Ammon's horn (tissue), 1 donor: ENCODE data around the gene HNRNPA1.
A peak's percentile ranks its signal among the peaks of the same experiment; 100 is the strongest.
"Not testable (repeated sequence)": the region's sequence is repeated elsewhere in the genome, so short reads cannot be mapped to it uniquely, and the experiment has no call there.

ENCODE experiments used
- DNase-seq: peaks from one replicate; pipeline ENCODE4 v3.0.0-alpha.2; 2016; ENCODE audit warnings: low spot score

The HNRNPA1 gene

GRCh38 chr12:54276368-54276767 lies 4.2 kb upstream of the HNRNPA1 start:
- DNase-seq = no peak

DNA sequence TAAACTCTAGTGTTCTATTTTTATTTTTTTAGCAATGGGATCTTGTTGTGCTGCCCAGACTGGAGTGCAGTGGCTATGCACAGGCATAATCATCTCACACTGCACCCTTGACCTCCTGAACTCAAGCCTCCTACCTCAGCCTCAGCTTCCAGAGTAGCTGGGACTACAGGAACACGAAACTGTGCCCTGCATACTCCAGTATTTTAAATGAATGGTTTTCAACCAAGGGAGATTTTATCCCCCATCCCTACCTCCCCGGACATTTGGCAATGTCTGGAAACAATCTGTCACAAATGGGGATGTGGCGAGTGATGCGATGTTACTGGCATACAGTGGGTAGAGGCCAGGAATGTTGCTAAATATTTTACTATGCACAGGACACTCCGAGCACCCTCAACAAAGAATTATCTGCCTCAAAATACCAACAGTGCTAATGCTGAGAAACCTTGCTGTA lies 2.7 kb upstream of the HNRNPA1 start:
- DNase-seq = no peak

GRCh38 chr12:54279227-54279631 lies 1.3 kb upstream of the HNRNPA1 start:
- no peak for DNase-seq

DNA sequence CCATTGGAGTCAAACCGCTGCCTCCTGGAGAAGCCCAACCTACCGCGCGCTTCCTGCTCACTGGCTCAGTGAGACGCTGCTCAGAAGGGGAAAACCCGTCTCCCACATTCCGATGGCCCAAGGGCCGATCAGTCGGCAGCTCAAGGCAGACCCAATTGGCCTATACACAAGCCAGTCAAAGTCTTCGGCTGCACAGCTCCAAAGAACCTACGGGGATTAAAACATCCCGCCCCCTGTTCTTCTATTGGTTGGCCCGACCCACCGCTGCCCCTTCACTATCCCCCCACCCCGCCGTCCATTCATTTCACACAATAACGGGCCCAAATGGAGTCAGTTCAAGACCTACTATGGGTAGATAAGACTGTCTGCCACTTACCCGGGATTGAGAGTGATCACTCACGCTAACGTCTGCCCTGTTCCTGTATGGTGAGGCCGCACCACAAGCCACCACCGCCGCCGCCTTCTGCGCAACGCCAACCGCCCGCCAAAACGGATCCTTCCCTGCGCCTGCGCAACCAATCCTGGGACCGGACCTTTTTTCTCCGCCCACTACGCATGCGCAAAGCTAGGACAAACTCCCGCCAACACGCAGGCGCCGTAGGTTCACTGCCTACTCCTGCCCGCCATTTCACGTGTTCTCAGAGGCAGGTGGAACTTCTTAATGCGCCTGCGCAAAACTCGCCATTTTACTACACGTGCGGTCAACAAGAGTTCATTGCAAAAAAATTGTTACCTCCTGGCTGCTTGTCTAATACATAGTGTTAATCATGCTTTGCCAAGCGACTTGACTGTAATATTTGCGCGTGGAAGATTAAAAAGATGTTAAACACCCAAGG lies 676 bp upstream of the HNRNPA1 start, which contains the start of gene CBX5:
TSS of gene CBX5 (minus strand) at position 491 of the 836 bp plus-strand sequence. CDS start 22,472 bp downstream, outside the sequence.
- peak; percentile 100 for DNase-seq

DNA sequence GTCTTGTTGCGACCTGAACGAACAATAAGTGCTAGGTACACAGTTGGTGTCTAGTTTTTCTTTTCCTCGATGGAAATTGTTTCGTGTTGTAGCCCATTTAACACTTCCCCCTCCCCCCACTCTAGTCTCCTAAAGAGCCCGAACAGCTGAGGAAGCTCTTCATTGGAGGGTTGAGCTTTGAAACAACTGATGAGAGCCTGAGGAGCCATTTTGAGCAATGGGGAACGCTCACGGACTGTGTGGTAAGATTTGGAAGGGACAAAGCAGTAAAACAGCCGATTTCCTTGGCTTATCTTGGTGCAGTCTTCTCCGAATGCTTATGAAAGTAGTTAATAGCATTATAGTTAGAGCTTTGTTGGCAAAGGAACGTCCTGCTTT lies 724 bp downstream of the HNRNPA1 start:
- DNase-seq = not testable (repeated sequence)

- not testable (repeated sequence) for DNase-seq
Measured at GRCh38 chr12:54281694-54282093, 1.2 kb downstream of the HNRNPA1 start.

- DNase-seq = no peak
Measured at GRCh38 chr12:54282949-54283593, 2.5 kb downstream of the HNRNPA1 start.

DNA sequence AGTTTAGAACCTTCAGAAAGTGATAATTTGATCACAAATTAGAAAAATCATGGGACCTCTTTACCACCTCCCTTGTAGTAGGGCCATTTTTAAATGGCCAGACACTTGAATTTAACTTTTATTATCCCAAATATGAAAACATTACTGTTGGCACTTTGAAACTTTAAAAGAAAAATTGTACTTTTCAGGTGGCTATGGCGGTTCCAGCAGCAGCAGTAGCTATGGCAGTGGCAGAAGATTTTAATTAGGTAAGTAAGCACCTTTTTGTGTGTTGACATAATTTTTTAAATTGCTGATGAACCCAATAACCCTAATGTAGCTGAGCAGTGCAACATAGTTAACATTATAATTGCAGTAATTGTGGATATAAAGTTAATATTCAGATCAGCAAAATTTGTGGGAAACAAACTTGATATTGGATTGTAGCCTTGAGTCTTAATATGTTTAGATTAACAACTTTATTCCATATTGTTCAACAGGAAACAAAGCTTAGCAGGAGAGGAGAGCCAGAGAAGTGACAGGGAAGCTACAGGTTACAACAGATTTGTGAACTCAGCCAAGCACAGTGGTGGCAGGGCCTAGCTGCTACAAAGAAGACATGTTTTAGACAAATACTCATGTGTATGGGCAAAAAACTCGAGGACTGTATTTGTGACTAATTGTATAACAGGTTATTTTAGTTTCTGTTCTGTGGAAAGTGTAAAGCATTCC lies 3.7 kb downstream of the HNRNPA1 start:
- DNase-seq = not testable (repeated sequence)

DNA sequence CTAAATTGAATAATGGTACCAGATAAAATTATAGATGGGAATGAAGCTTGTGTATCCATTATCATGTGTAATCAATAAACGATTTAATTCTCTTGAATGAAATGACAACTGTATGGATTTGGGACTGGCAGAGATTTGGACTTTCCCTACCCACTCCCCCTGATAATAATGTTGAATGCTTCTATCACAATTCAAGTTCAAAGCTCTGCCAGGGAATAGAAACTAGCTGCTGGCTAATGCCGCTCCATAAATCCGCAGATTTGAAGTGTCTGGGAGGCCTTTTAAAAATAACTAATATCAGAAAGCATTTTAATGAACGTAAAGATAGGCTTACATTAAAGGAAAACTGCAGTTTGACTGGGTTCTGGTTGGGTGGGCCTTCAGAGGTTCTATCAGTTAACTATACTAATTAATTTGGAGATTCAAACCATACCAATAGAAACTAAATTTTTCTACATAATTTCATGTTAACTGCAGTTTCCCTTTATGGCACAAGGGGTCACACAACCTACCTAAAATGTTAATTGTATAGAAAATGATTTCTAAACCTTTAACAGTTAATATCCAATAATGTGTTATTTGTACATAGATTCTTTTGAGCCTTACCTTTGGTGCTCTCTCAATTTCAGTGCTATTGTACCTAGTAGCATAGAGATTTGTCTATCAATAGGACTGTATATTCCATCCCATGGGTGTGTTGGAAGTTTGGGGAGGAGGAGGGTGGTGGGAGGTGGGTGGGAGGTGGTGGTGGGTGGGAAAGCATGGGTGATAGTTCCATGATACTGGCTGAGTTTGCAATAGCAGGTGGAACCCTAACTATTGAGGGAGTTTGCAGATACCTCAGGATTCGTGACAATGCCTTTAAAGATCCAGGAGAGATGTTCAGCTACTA lies 4.9 kb downstream of the HNRNPA1 start:
- DNase-seq = no peak

GRCh38 chr12:54286042-54287030 lies 5.8 kb downstream of the HNRNPA1 start:
- DNase-seq = no peak

DNA sequence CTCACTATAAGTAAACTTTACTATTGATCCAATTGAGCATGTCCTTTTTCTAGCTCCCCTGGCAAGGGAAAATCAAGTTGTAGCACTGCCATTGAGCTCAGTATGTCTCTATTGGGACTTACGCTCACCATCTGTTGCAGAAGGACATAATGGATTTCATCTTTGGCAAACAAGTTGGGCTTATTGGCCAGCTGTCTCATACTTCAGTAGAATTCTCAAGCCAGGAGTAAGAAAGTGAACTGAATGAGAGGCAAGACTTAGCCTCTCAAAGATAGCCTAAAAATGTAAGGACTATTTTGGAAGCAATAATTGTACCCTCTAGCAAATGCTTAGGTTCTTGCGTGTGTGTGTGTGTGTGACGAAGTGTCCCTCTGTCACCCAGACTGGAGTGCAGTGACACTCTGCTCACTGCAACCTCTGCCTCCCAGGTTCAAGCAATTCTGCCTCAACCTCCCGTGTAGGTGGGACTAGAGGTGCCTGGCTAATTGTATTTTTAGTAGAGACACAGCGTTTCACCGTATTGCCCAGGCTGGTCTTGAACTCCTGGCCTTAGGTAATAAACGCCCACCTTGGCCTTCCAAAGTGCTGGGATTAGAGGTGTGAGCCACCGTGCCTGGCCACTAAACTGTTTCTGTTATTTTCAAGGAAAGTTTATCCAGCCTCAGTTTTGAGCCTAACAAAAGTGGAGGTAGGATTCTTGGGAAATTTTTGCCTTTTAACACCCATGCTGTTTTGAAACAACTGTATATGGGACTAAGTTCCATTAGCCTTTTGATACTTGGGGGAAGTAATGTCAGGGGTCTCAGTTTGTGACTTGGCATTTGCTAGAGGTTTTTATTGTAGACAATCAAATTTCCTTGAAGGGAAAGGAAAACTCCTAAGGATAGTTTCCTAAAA lies 7.0 kb downstream of the HNRNPA1 start:
- no peak for DNase-seq

DNA sequence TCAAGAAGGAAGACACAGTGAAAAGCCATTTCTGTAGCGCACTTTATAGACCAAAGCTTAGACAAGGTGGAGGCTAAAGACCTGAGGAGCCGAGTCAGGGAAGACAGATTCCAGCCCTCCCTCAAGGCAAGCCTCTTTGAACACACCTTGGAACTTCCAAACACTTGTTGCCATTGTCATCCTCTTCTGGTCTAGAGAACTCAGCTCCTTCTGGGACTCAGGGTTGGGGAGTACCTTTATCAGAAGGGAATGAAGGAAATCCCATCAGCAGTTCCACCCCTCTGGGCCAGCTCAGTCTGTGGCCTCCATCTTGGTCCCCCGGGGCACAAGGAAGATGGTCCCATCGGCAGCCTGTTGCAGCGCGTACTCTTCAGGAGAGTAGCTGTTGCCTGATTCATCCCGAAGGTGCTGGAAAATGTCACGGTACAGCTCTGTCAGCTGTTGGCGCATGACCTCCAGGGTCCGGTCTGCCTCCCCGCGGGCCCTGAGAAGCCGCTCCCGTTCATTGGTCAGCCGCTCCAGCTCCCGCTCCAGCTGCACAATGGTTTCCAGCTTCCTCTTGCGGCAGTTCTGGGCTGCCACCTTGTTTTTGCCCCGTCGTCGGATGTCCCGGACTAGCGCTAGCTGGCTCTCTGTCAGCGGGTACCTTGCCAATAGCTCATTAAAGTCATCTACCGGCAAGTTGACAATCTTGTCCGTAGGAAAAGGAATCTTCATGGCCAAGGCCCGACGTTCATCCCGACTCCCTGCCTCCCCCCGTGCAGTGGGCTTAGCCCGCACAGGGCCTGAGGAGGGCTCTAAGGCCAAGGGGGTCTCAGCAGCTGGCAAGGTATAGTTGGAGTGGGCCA lies 11.8 kb downstream of the HNRNPA1 start:
- DNase-seq = no peak

GRCh38 chr12:54292931-54293241 lies 12.4 kb downstream of the HNRNPA1 start:
- DNase-seq = no peak

GRCh38 chr12:54294152-54294952 lies 13.8 kb downstream of the HNRNPA1 start:
- peak; percentile 77 for DNase-seq

- no peak for DNase-seq
Measured at GRCh38 chr12:54294953-54295566, 14.5 kb downstream of the HNRNPA1 start.

- DNase-seq = no peak
Measured at GRCh38 chr12:54296393-54297099, 16.0 kb downstream of the HNRNPA1 start.

- DNase-seq = no peak
Measured at GRCh38 chr12:54298904-54299303, 18.4 kb downstream of the HNRNPA1 start.
